Stimulated activated CD8-positive, alpha-beta memory T cell treated with anti-CD3 and anti-CD28 coated beads, Interleukin-7, amount 100 ng/mL, for 24 hours (primary cell): ENCODE data around the gene ING2.
"Not testable (repeated sequence)": the region's sequence is repeated elsewhere in the genome, so short reads cannot be mapped to it uniquely, and the experiment has no call there.

Experiments used
- DNase-seq: peaks from one replicate; pipeline ENCODE4 v3.0.0-alpha.2; 2020; ENCODE audit warnings: low read depth

The ING2 gene, protein sequence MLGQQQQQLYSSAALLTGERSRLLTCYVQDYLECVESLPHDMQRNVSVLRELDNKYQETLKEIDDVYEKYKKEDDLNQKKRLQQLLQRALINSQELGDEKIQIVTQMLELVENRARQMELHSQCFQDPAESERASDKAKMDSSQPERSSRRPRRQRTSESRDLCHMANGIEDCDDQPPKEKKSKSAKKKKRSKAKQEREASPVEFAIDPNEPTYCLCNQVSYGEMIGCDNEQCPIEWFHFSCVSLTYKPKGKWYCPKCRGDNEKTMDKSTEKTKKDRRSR

DNA sequence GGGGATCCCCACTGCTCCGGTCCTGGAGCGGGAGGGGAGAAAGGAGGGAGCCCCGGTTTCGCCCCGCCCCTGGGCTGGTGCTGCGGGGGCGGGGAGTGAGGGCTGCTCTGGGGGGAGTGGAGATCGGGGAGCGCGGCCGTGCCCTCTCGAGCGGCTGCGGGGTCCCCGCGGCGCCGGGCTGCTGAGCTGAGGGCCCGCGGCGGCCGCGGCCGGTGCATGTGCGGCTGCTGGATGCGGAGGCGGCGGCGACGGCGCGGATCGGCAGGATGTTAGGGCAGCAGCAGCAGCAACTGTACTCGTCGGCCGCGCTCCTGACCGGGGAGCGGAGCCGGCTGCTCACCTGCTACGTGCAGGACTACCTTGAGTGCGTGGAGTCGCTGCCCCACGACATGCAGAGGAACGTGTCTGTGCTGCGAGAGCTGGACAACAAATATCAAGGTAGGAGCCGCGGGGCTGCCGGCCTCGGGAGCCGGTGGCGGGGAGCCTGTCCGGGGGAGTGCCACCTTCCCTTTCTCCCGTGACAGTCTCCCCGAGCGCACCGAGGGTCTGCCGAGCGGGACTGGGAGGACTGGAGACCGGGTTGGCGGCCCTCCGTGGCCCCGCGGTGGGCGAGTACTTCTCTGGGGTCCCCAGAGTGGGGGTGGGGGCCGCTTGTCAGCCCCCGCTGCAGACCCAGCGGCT, at the start of gene ING2:
Gene ING2, plus strand, starts transcription at position 129 of the 681 bp plus-strand sequence. Its CDS starts 138 bp downstream, at position 267.
- peak; percentile 20 for DNase-seq

- no peak for DNase-seq
These were observed 49.2 kb upstream of the ING2 start for GRCh38 chr4:183455431-183456195.

DNA sequence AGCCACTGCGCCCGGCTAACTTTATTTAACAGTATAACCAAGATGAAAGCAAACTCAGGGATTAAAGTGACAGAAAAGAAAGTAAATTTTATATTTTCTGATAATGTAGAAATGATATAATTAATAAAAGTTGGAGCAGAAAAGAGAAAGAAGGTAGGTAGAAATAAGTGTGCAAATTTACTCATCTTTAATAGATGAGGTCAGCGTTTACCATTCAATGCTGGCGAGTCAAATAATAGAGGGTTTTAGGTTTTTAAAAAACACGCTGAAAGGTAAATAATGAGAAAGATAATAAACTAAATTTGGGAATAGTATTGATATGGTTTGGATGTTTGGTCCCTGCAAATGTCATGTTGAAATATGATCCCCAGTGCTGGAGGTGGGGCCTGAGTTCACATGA, 46.9 kb upstream of the ING2 start:
- DNase-seq = no peak

DNA sequence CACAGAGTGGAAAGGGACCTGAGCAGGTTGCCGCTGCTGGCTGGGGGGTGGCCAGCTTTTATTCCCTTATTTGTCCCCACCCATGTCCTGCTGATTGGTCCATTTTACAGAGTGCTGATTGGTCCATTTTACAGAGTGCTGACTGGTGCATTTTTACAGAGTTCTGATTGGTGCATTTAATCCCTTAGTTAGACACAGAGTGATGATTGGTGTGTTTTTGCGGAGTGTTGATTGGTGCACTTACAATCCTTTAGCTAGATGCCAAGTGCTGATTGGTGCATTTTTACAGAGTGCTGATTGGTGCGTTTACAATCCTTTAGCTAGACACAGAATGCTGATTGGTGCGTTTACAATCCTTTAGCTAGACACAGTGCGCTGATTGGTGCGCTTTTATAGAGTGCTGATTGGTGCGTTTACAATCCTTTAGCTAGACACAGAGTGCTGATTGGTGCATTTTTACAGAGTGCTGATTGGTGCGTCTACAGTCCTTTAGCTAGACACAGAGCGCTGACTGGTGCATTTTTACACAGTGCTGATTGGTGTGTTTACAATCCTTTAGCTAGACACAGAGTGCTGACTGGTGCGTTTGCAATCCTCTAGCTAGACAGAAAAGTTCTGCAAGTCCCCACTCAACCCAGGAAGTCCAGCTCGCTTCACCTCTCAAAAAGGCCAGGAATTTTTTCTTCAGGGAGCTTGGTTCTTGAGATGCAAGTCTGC, 40.8 kb upstream of the ING2 start:
- DNase-seq = not testable (repeated sequence)

DNA sequence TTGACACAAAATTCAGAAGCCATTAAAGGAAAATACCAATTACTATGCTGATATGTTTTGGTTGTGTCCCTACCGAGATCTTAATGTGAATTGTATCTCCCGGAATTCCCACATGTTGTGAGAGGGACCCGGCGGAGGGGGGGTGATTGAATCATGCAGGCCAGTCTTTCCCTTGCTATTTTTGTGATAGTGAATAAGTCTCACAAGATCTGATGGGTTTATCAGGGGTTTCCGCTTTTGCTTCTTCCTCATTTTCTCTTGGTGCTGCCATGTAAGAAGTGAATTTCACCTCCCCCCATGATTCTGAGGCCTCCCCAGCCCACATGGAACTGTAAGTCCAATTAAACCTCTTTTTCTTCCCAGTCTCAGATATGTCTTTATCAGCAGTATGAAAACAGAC, 39.0 kb upstream of the ING2 start:
- not testable (repeated sequence) for DNase-seq

DNA sequence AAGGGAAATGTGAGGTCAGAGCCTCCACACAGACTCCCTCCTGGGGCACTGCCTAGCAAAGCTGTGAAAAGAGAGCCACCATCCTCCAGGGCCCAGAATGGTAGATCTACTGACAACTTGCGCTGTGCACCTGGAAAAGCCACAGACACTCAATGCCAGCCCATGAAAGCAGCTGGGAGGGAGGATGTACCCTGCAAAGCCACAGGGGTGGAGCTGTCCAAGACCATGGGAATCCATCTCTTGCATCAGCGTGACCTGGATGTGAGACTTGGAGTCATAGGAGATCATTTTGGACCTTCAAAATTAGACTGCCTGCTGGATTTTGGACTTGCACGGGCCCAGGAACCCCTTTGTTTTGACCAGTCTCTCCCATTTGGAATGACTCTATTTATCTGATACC, 37.6 kb upstream of the ING2 start:
- no peak for DNase-seq

DNA sequence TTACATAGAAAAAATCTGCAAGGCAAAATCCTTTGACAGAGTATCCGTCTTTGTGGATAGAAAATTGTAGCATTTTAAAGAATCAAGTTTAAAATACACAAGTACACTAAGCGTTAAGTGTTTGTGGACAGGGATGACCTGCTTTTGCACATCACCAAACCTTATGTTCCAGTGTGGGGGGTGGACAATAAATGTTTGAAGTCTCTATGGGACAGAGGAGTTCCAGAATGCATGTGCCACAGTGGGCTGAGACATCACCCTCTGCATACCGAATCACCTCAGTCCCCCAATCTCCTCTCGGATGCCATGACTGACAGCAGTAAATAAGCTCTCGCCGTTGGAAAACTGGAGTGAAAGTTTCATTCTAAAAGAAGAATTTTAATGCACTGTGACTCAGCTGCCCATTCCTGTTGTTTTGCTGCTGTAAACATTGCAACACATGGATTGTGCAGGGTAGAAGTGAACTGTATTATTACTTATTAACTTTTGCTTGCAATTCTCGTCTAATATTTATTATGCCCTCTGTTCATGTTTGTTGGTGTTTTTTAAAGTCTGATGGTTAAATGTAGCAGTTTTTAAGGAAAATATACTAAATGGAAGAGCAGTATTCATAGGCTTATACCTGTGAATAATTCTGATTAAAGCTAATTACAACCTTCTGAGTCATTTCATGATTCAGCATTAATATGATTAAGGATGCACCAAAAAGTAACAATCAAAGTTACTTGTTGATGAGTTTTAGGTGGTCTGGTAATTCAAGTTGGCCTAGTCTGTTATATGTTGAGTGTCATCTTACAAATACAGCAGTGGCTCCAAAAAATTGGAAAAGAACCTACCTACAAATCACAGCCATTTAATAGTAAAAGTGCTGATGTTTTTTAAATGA, 36.4 kb upstream of the ING2 start:
- DNase-seq = no peak

GRCh38 chr4:183469285-183469684, 35.6 kb upstream of the ING2 start:
- no peak for DNase-seq

DNA sequence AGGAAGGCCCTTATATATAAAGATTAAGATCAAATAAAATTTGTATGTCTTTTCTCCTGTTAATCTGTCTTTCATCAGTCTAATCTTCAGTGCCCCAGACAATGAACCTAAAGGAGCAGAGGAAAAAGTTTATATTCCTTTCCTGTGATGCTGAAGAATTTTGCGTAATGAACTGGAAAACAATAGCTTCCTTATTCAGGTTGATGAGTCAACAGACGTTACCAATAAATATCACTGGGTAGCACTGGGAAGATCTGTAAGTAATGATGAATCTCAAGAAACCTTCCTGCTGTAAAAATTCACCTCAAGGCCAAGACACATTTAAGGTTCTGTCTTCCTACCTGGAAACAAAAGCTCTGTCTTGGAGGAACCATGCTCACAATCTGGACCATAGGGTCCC, 34.9 kb upstream of the ING2 start:
- DNase-seq = no peak

GRCh38 chr4:183470821-183471220, 34.0 kb upstream of the ING2 start:
- DNase-seq = no peak

- peak; percentile 75 for DNase-seq
These were observed 32.7 kb upstream of the ING2 start for GRCh38 chr4:183471946-183472708.

DNA sequence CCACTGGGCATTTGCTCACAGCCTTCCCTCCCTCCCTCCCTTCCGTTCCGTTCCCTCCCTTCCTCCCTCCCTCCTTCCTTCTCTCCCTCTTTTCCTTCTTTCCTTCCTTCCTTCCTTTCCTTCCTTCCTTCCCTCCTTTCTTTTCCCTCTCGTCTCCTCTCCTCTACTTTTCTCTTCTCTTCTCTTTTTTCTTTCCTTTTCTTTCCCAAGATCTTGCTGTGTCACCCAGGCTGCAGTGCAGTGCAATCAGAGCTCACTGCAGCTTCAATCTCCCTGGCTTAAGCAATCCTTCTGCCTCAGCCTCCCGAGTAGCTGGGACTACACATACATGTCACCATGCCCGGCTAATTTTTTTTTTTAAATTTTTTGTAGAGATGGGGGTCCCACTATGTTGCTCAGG, 26.7 kb upstream of the ING2 start:
- no peak for DNase-seq

DNA sequence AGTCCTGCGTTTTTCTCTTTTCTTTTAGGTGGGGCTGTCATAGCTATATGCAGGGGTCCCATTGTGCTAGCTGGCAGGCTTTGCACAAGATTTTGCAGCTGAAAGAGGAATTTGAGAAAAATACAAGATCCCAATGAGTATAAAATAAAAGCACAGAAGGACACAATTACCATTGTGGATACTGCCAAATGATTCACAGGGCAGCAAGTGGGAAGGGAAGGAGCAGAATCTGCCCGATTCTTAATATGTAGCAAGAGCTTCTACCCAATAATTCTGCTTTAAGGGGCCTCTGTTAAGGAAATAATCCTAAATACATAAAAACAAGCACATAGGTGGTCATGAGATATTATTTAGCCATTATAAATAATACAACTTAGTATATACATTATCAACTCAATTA, 25.9 kb upstream of the ING2 start:
- DNase-seq = no peak

- DNase-seq = not testable (repeated sequence)
These were observed 22.3 kb upstream of the ING2 start for GRCh38 chr4:183482515-183483095.

DNA sequence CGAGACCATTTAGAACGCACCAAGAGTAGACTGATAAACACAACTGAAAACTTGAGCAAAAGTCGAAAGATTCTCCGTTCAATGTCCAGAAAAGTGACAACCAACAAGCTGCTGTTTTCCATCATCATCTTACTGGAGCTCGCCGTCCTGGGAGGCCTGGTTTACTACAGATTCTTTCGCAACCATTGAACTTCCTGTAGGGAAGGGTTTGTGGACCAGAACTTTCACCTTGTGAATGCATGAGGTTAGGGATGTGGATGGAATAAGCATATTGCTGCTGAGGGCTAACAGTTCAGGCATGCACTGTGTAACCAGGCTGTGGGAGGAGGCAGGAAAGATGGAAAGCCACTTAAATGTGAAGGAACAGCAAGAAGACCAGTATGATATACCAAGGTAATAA, 20.9 kb upstream of the ING2 start:
- DNase-seq = no peak

DNA sequence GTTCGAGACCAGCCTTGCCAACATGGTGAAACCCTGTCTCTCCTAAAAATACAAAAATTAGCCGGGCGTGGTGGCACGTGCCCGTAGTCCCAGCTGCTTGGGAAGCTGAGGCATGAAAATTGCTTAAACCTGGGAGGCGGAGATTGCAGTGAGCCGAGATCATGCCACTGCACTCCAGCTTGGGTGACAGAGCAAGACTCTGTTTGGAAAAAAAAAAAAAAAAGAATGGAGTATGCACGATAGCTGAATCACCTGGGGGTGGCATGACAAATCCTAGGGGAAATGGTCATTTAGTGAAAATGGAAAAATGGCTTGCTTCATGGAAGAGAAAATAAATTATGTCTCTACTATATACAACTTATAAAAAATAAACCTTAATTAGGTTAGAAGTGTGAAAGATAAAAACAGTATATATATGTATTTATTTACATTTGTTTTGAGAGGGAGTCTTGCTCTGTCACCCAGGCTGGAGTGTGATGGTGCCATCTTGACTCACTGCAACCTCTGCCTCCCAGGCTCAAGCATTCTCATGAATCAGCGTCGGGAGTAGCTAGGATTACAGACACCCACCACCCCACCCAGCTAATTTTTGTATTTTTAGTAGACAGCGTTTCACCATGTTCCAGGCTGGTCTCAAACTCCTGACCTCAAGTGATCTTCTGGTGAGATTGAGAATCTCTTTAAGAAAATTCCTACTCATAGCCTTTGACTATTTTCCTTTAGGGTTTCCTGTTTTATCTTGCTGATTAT, 19.3 kb upstream of the ING2 start:
- no peak for DNase-seq

DNA sequence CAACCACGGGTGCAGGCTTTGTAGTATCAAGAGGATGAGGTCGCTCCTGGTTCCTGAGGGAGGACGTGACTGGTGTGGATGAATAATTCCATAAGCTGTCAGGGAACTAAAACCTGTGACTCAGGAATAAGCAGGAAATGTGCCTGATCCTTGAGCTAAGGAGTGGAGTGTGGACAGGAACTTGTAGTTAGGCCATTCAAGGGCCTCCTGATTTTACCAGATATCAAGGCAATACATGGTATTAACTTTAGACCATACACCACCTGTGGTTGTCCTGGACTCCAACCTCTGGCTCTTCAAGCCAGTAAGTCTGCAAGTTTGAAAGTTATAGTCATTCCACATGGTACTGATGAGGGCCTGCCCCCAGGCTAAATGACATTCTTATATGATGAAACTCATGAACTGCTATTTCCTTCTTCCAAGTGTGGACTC, 12.1 kb upstream of the ING2 start:
- DNase-seq = no peak

- DNase-seq = no peak
These were observed 11.6 kb upstream of the ING2 start for GRCh38 chr4:183493246-183493645.

DNA sequence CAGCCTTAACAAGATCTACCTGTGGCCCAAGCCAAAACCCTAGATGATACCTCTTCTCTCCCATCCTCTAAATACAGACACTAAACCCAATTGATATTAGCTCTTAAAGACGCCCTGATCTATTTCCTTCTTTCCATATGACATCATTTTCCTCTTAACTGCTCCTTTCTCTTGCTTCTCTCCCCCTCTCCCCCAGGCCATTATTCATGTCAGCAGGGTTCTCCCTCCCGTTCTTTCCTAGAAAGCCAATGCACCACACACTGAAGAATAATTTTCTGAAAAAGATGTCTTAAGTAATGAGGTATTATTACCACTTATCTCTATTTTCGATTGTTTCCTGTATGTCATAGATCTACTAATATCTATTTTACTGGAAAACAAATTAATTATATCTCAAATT, 9.7 kb upstream of the ING2 start:
- DNase-seq = no peak
